SK-N-SH treated with all-trans-retinoic acid at 6 μM for 48 hours (cell line): ENCODE measurements around the gene SCMH1.

Experiments used
- ATAC-seq: fragments of 200-7000 bp; cut with Tn5 transposase; 3 replicates; pipeline ENCODE4 v1.9.1; 2020; ENCODE audit warnings: mild to moderate bottlenecking, moderate library complexity
- ARNTL ChIP-seq: fragments of 450-650 bp; formaldehyde crosslinking; IDR thresholded peaks from 2 replicates; pipeline ENCODE4 v1.5.0; 2020; ENCODE audit warnings: low read depth, mild to moderate bottlenecking, moderate library complexity, borderline replicate concordance
- BACH2 ChIP-seq: fragments of 250-450 bp; sonication (Bioruptor Pico); IDR thresholded peaks from 2 replicates; pipeline ENCODE4 v1.9.0; 2021; ENCODE audit warnings: mild to moderate bottlenecking, borderline replicate concordance
- CSDC2 ChIP-seq: fragments of 250-450 bp; sonication (Bioruptor Pico); IDR thresholded peaks from 2 replicates; pipeline ENCODE4 v1.5.0; 2020; ENCODE audit warnings: mild to moderate bottlenecking, moderate library complexity
- ESRRG ChIP-seq: fragments of 250-450 bp; sonication (Bioruptor Pico); IDR thresholded peaks from 2 replicates; pipeline ENCODE4 v1.6.1; 2021; ENCODE audit warnings: mild to moderate bottlenecking
- GLIS3 ChIP-seq: fragments of 250-450 bp; sonication (Bioruptor Pico); IDR thresholded peaks from 2 replicates; pipeline ENCODE4 v1.5.0; 2020; ENCODE audit warnings: mild to moderate bottlenecking, moderate library complexity
- ISL1 ChIP-seq: fragments of 250-450 bp; sonication (Bioruptor Pico); IDR thresholded peaks from 2 replicates; pipeline ENCODE4 v2.1.2; 2022; ENCODE audit warnings: mild to moderate bottlenecking, moderate library complexity
- OSR1 ChIP-seq: fragments of 250-450 bp; sonication (Bioruptor Pico); IDR thresholded peaks from 2 replicates; pipeline ENCODE4 v1.8.0; 2022; ENCODE audit warnings: moderate library complexity, mild to moderate bottlenecking, inconsistent platforms
- PPARA ChIP-seq: fragments of 250-450 bp; sonication (Bioruptor Pico); IDR thresholded peaks from 2 replicates; pipeline ENCODE4 v1.5.0; 2020; ENCODE audit warnings: mild to moderate bottlenecking, borderline replicate concordance
- TCF4 ChIP-seq: fragments of 250-450 bp; sonication (Bioruptor Pico); IDR thresholded peaks from 2 replicates; pipeline ENCODE4 v1.8.0; 2021; ENCODE audit warnings: mild to moderate bottlenecking, moderate library complexity, borderline replicate concordance
- TOX ChIP-seq: fragments of 250-450 bp; sonication (Bioruptor Pico); IDR thresholded peaks from 2 replicates; pipeline ENCODE4 v1.8.0; 2021; ENCODE audit warnings: mild to moderate bottlenecking, moderate library complexity, borderline replicate concordance
- ZC3H10 ChIP-seq: fragments of 250-450 bp; sonication (Bioruptor Pico); IDR thresholded peaks from 2 replicates; pipeline ENCODE4 v1.5.1; 2021; ENCODE audit warnings: mild to moderate bottlenecking, moderate library complexity
- ZFP3 ChIP-seq: fragments of 250-450 bp; sonication (Bioruptor Pico); IDR thresholded peaks from 2 replicates; pipeline ENCODE4 v1.5.0; 2020; ENCODE audit warnings: mild to moderate bottlenecking, moderate library complexity
- ZNF565 ChIP-seq: fragments of 450-650 bp; formaldehyde crosslinking; conservative IDR thresholded peaks from 2 replicates; pipeline ENCODE4 v1.5.0; 2020; ENCODE audit warnings: low read depth, mild to moderate bottlenecking, moderate library complexity
- ZNF70 ChIP-seq: fragments of 450-650 bp; formaldehyde crosslinking; IDR thresholded peaks from 2 replicates; pipeline ENCODE4 v1.5.0; 2020; ENCODE audit warnings: mild to moderate bottlenecking, moderate library complexity
- ZNF8 ChIP-seq: fragments of 450-650 bp; formaldehyde crosslinking; IDR thresholded peaks from 2 replicates; pipeline ENCODE4 v1.5.0; 2020; ENCODE audit warnings: mild to moderate bottlenecking, moderate library complexity
- TF ChIP-seq, protein P1 (sequence below): fragments of 250-450 bp; sonication (Bioruptor Pico); IDR thresholded peaks from 2 replicates; pipeline ENCODE4 v1.8.0; 2020; ENCODE audit warnings: mild to moderate bottlenecking, moderate library complexity, borderline replicate concordance
- TF ChIP-seq, protein P2 (sequence below): fragments of 250-450 bp; sonication (Bioruptor Pico); IDR thresholded peaks from 2 replicates; pipeline ENCODE4 v1.8.0; 2021; ENCODE audit warnings: low read depth, mild to moderate bottlenecking, moderate library complexity, borderline replicate concordance
- TF ChIP-seq, protein P3 (sequence below): fragments of 250-450 bp; sonication (Bioruptor Pico); IDR thresholded peaks from 2 replicates; pipeline ENCODE4 v1.5.1; 2020; ENCODE audit warnings: low read depth, mild to moderate bottlenecking, moderate library complexity
- TF ChIP-seq, protein P4 (sequence below): fragments of 250-450 bp; sonication (Bioruptor Pico); IDR thresholded peaks from 2 replicates; pipeline ENCODE4 v1.5.0; 2020; ENCODE audit warnings: mild to moderate bottlenecking, moderate library complexity

The SCMH1 gene

DNA sequence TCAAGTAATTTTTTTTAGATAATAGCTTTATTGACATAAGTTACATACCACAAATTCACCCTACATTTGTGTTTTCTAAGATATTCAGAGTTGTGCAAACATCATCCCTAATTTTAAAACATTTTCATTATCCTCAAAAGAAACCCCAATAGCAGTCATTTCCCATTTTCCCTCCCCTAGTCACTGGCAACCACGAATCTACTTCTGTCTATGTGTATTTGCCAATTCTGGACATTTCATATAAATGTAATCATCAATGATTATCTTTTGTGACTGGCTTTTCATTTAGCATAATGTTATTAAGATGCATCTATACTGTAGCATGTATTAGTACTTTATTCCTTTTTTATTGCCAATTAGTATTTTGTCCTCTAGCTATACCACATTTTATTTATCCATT, 131.8 kb downstream of the SCMH1 start:
- TF ChIP-seq TCF4 (CRISPR knock-in tag) = 0 out of 2 replicates have a peak, but pooled peaks have one; percentile 14
- TF ChIP-seq ARNTL (CRISPR knock-in tag) = no peak
- no peak for ATAC-seq

DNA sequence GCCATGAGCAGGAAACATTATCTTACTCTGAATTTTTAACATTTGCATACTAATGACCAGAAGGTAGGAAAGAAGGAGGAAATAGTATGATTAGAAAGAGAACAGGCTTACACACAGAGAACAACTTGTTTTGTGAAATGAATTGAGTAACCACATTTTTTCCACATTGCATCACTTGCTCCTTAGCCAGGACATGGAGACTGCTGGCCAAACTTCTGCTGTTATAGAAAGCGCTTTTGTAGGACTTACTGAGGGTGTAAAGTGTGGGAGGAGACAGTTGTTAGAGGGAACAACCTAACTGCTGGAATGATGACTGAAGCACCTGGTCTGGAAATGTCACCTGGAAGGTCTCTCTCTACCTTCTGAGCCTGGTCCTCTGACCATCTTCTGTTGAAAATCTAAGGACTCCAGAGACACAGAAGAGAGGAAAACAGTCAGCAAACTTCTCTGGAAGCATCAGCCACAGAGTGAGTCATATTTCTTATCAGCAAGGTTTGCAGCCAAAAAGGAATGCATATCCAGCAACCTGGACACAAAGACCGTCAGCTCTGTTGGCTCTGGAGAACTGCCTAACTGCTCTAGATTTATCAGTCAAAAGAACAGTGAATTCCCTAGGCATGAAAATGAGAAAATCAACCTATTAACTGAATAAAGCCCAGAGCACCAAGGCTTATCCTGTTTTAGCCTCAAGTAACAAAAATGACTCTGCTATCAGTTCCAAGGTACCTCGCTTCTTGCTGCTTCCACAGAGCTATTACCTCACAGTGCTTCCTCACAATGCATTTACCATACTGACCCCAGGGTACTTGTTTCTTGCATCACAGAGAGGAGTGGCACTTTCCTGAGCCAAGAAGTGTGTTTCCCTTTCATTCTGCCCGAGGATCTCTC, 132.6 kb downstream of the SCMH1 start:
- TF ChIP-seq BACH2 (CRISPR knock-in tag) (no peak), GLIS3 (no peak), ZFP3 (peak; percentile 74; the same call in 1 of the 2 replicates), ISL1 (CRISPR knock-in tag) (peak; percentile 61), ZNF8 (no peak), ZC3H10 (no peak), CSDC2 (CRISPR knock-in tag) (0 out of 2 replicates have a peak, but pooled peaks have one; percentile 60), PPARA (CRISPR knock-in tag) (no peak), ESRRG (no peak), ZNF70 (CRISPR knock-in tag) (no peak), ARNTL (CRISPR knock-in tag) (no peak), TOX (no peak), OSR1 (CRISPR knock-in tag) (no peak)
- TF ChIP-seq, protein P1, sequence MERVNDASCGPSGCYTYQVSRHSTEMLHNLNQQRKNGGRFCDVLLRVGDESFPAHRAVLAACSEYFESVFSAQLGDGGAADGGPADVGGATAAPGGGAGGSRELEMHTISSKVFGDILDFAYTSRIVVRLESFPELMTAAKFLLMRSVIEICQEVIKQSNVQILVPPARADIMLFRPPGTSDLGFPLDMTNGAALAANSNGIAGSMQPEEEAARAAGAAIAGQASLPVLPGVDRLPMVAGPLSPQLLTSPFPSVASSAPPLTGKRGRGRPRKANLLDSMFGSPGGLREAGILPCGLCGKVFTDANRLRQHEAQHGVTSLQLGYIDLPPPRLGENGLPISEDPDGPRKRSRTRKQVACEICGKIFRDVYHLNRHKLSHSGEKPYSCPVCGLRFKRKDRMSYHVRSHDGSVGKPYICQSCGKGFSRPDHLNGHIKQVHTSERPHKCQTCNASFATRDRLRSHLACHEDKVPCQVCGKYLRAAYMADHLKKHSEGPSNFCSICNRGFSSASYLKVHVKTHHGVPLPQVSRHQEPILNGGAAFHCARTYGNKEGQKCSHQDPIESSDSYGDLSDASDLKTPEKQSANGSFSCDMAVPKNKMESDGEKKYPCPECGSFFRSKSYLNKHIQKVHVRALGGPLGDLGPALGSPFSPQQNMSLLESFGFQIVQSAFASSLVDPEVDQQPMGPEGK (CRISPR knock-in tag) = no peak
- TF ChIP-seq, protein P2, sequence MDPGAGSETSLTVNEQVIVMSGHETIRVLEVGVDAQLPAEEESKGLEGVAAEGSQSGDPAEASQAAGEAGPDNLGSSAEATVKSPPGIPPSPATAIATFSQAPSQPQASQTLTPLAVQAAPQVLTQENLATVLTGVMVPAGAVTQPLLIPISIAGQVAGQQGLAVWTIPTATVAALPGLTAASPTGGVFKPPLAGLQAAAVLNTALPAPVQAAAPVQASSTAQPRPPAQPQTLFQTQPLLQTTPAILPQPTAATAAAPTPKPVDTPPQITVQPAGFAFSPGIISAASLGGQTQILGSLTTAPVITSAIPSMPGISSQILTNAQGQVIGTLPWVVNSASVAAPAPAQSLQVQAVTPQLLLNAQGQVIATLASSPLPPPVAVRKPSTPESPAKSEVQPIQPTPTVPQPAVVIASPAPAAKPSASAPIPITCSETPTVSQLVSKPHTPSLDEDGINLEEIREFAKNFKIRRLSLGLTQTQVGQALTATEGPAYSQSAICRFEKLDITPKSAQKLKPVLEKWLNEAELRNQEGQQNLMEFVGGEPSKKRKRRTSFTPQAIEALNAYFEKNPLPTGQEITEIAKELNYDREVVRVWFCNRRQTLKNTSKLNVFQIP (CRISPR knock-in tag) = no peak
- TF ChIP-seq, protein P3, sequence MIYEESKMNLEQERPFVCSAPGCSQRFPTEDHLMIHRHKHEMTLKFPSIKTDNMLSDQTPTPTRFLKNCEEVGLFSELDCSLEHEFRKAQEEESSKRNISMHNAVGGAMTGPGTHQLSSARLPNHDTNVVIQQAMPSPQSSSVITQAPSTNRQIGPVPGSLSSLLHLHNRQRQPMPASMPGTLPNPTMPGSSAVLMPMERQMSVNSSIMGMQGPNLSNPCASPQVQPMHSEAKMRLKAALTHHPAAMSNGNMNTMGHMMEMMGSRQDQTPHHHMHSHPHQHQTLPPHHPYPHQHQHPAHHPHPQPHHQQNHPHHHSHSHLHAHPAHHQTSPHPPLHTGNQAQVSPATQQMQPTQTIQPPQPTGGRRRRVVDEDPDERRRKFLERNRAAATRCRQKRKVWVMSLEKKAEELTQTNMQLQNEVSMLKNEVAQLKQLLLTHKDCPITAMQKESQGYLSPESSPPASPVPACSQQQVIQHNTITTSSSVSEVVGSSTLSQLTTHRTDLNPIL (CRISPR knock-in tag) = 0 out of 2 replicates have a peak, but pooled peaks have one; percentile 51
- TF ChIP-seq, protein P4, sequence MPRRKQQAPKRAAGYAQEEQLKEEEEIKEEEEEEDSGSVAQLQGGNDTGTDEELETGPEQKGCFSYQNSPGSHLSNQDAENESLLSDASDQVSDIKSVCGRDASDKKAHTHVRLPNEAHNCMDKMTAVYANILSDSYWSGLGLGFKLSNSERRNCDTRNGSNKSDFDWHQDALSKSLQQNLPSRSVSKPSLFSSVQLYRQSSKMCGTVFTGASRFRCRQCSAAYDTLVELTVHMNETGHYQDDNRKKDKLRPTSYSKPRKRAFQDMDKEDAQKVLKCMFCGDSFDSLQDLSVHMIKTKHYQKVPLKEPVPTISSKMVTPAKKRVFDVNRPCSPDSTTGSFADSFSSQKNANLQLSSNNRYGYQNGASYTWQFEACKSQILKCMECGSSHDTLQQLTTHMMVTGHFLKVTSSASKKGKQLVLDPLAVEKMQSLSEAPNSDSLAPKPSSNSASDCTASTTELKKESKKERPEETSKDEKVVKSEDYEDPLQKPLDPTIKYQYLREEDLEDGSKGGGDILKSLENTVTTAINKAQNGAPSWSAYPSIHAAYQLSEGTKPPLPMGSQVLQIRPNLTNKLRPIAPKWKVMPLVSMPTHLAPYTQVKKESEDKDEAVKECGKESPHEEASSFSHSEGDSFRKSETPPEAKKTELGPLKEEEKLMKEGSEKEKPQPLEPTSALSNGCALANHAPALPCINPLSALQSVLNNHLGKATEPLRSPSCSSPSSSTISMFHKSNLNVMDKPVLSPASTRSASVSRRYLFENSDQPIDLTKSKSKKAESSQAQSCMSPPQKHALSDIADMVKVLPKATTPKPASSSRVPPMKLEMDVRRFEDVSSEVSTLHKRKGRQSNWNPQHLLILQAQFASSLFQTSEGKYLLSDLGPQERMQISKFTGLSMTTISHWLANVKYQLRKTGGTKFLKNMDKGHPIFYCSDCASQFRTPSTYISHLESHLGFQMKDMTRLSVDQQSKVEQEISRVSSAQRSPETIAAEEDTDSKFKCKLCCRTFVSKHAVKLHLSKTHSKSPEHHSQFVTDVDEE (CRISPR knock-in tag) = no peak
- peak; percentile 90 for ATAC-seq

DNA sequence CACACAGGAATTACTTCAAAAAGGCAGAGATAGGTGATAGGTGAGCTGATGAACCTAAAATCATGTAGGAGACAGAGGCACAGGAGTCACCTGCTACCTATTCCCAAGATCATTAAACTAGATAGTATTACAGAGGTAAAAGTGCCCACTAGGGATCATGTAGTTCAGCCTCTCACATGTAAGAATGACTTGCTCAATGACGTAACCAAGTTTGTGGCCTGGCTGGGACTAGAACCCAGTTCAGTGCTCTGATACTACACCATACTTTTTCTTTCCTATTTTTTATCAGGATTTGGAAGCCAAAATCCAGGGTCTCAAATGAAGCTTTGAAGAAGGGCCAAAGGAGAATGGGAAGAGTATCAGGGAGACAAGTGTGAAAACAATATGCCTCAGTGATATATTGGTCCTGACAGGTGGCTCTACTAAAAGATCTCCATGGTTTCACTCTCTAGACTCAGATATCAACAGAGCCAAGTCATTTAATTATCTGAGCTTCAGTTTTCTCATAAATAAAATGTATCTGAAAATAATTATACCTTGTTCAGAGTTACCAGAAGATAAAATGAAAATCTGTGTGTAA, 133.3 kb downstream of the SCMH1 start:
- ATAC-seq = peak; percentile 57
- no peak for TF ChIP-seq ISL1 (CRISPR knock-in tag)
- no peak for TF ChIP-seq ZNF565
- TF ChIP-seq ZFP3 = no peak
- TF ChIP-seq ESRRG = no peak
- no peak for TF ChIP-seq OSR1 (CRISPR knock-in tag)
- TF ChIP-seq, all 23 proteins: peak for 0

DNA sequence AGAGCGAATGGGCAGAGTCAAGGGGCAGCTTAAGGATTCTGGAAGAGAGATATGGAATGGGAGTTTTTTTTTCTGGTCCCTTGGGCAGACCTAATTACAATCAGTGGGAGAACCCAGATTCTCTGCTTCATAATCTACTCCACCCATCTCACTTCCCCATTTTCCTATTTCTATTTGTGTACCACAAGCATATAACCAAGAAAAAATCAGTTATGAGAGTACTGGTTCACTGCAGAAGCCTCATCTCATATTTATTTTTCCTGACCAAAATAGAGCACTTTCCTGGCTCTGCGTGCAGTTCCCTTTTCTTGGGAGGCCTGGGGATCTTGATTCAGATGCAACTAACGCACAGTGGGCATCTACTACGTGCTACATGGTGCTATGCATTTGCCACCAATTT, 138.3 kb downstream of the SCMH1 start:
- ATAC-seq = no peak
- no peak for TF ChIP-seq ISL1 (CRISPR knock-in tag)
- no peak for TF ChIP-seq BACH2 (CRISPR knock-in tag)
